ENCODE measurements around the gene PRSS16. TPM values are rescaled to one million over a fixed set of nuclear protein-coding genes. Genes with fewer than 3 reads are reported as not detected.
A peak's percentile ranks its signal among the peaks of the same experiment; 100 is the strongest.

PRSS16 gene
- total and polyA plus RNA-seq, 9 of the 15 experiments (the other 6 are each of a cell fraction or from before 2014, with no cell fraction given): 4.5 to 21.3 (median 12.1) TPM

GRCh38 chr6:27280064-27280539 lies 32.6 kb downstream of the PRSS16 start (continued):
- peak; percentile 90 for TF ChIP-seq BHLHE40 (IDR thresholded peaks at IDR 0.05; ENCODE audit: low read length)
- 0 out of 2 replicates have a peak, but pooled peaks have one; percentile 36 for TF ChIP-seq HMG20B (CRISPR knock-in tag; IDR thresholded peaks at IDR 0.05)
- TF ChIP-seq CHAMP1 (IDR thresholded peaks at IDR 0.05): peak; percentile 87; the same call in 1 of the 2 replicates
- 0 out of 2 replicates have a peak, but pooled peaks have one; percentile 30 for TF ChIP-seq ZBTB43 (CRISPR knock-in tag; IDR thresholded peaks at IDR 0.05)
- TF ChIP-seq NBN (IDR thresholded peaks at IDR 0.05; ENCODE audit: low read depth): peak; percentile 54
- peak; percentile 41; the same call in 1 of the 2 replicates for TF ChIP-seq THAP12 (CRISPR knock-in tag; IDR thresholded peaks at IDR 0.05)
- TF ChIP-seq ZNF764 (CRISPR knock-in tag; IDR thresholded peaks at IDR 0.05; ENCODE audit: low read depth): peak; percentile 90
- TF ChIP-seq USF1 (CRISPR knock-in tag; IDR thresholded peaks at IDR 0.05): no peak
- TF ChIP-seq ZNF75A (CRISPR knock-in tag; IDR thresholded peaks at IDR 0.05): no peak
- TF ChIP-seq MTA2 (IDR thresholded peaks at IDR 0.05; ENCODE audit: low read depth): no peak
- TF ChIP-seq ZNF3 (CRISPR knock-in tag; IDR thresholded peaks at IDR 0.05): no peak
- TF ChIP-seq ZNF518B (CRISPR knock-in tag; IDR thresholded peaks at IDR 0.05): no peak
- TF ChIP-seq ZNF830 (CRISPR knock-in tag; IDR thresholded peaks at IDR 0.05): no peak
- no peak for TF ChIP-seq TEAD1 (CRISPR knock-in tag; IDR thresholded peaks at IDR 0.05)
- TF ChIP-seq POLR2H (tag; IDR thresholded peaks at IDR 0.05; ENCODE audit: low read depth): peak; percentile 99
- no peak for TF ChIP-seq GTF2B (IDR thresholded peaks at IDR 0.05; ENCODE audit: extremely low read depth, insufficient read length)

Data from K562 (cell line).